ENCODE results near the gene CLVS2. TPM values are rescaled to one million over a fixed set of nuclear protein-coding genes. Genes with fewer than 3 reads are reported as not detected.

CLVS2 gene
- total RNA-seq, 2 experiments from 2014 or later: not detected

GRCh38 chr6:123062670-123063069, 66.6 kb downstream of the CLVS2 start:
- no peaks in the 10 kb centered on the region for H3K4me1 ChIP-seq (ENCODE audit: insufficient read depth, low read length)
- no peak for DNase-seq
- ChIA-PET POLR2A (no interaction called here), CTCF (no interaction called here)
- no peak for TF ChIP-seq CTCF (IDR thresholded peaks at IDR 0.05)
- Mint-ChIP-seq H3K9me3 (no peaks in the 10 kb centered on the region), H3K4me1 (ENCODE audit: low read depth) (no peaks in the 10 kb centered on the region), H3K4me3 (no peak overlapping the region), H3K27me3 (no peaks in the 10 kb centered on the region), H3K27ac (no peak overlapping the region), H3K36me3 (ENCODE audit: low read depth) (no peaks in the 10 kb centered on the region)
- H3K27ac ChIP-seq (ENCODE audit: low read depth in 1 of 2, low read length in 2 of 2): no peak overlapping the region
- ATAC-seq (ENCODE audit: poor library complexity): no peak
- peaks cover 0 to 5% of the 10 kb centered on the region in 2 experiments for H3K9me3 ChIP-seq (ENCODE audit: control insufficient read depth in 1 of 2, insufficient read depth in 1 of 2, low read length in 2 of 2)
- H3K36me3 ChIP-seq (ENCODE audit: insufficient read depth, low read length): no peaks in the 10 kb centered on the region
- intact Hi-C loops (cut with DNase I, micrococcal nuclease): no loop called here
- no peaks in the 10 kb centered on the region for H3K27me3 ChIP-seq (ENCODE audit: control insufficient read depth in 1 of 2, insufficient read depth in 2 of 2, low read length in 2 of 2)
- H3K4me3 ChIP-seq (ENCODE audit: low read length): no peak overlapping the region

- Mint-ChIP-seq H3K4me1 (ENCODE audit: low read depth) (no peaks in the 10 kb centered on the region), H3K36me3 (ENCODE audit: low read depth) (no peaks in the 10 kb centered on the region), H3K9me3 (no peaks in the 10 kb centered on the region), H3K27me3 (no peaks in the 10 kb centered on the region), H3K27ac (no peak overlapping the region), H3K4me3 (no peak overlapping the region)
- DNase-seq (no peak), ATAC-seq (ENCODE audit: poor library complexity) (no peak)
- Histone ChIP-seq H3K4me3 (ENCODE audit: low read length) (no peak overlapping the region), H3K36me3 (ENCODE audit: insufficient read depth, low read length) (no peaks in the 10 kb centered on the region), H3K27me3 (ENCODE audit: control insufficient read depth in 1 of 2, insufficient read depth in 2 of 2, low read length in 2 of 2) (no peaks in the 10 kb centered on the region), H3K27ac (ENCODE audit: low read depth in 1 of 2, low read length in 2 of 2) (no peak overlapping the region), H3K9me3 (ENCODE audit: control insufficient read depth in 1 of 2, insufficient read depth in 1 of 2, low read length in 2 of 2) (no peaks in the 10 kb centered on the region), H3K4me1 (ENCODE audit: insufficient read depth, low read length) (no peaks in the 10 kb centered on the region)
- POLR2A ChIA-PET: no interaction called here
- intact Hi-C loops (cut with DNase I, micrococcal nuclease): no loop called here
- no peak for TF ChIP-seq CTCF (IDR thresholded peaks at IDR 0.05)
- CTCF ChIA-PET: no interaction called here
Measured at GRCh38 chr6:123064038-123064437, 68.0 kb downstream of the CLVS2 start.

DNA sequence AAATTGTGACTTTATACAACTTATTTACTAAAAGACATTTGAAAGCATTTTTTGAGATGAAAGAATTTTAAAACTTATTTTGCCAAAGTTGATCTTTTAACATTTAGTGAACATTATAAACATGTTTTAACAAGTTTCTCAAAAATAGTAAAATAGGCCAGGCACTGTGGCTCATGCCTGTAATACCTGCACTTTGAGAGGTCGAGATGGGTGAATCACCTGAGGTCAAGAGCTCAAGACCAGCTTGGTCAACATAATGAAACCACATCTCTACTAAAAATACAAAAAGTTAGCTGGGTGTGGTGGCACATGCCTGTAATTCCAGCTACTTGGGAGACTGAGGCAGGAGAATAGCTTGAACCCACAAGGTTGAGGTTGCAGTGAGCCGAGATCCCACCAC, 78.6 kb downstream of the CLVS2 start:
- H3K27me3 ChIP-seq (ENCODE audit: control insufficient read depth in 1 of 2, insufficient read depth in 2 of 2, low read length in 2 of 2): no peaks in the 10 kb centered on the region
- intact Hi-C loops (cut with DNase I, micrococcal nuclease): no loop called here
- no peaks in the 10 kb centered on the region for H3K36me3 Mint-ChIP-seq (ENCODE audit: low read depth)
- no peak overlapping the region for H3K27ac ChIP-seq (ENCODE audit: low read depth in 1 of 2, low read length in 2 of 2)
- ATAC-seq (ENCODE audit: poor library complexity) (no peak), DNase-seq (no peak)
- CTCF ChIA-PET: no interaction called here
- H3K4me3 ChIP-seq (ENCODE audit: low read length): no peak overlapping the region
- H3K27ac Mint-ChIP-seq: no peak overlapping the region
- no peak for TF ChIP-seq CTCF (IDR thresholded peaks at IDR 0.05)
- H3K36me3 ChIP-seq (ENCODE audit: insufficient read depth, low read length): no peaks in the 10 kb centered on the region
- no peaks in the 10 kb centered on the region for H3K27me3 Mint-ChIP-seq
- no peaks in the 10 kb centered on the region for H3K4me1 Mint-ChIP-seq (ENCODE audit: low read depth)
- H3K9me3 Mint-ChIP-seq: peaks cover 2% of the 10 kb centered on the region
- H3K9me3 ChIP-seq (ENCODE audit: control insufficient read depth in 1 of 2, insufficient read depth in 1 of 2, low read length in 2 of 2): peaks cover 0 to 5% of the 10 kb centered on the region in 2 experiments
- H3K4me1 ChIP-seq (ENCODE audit: insufficient read depth, low read length): no peaks in the 10 kb centered on the region
- POLR2A ChIA-PET: no interaction called here
- H3K4me3 Mint-ChIP-seq: no peak overlapping the region

All from CD4-positive, alpha-beta T cell (primary cell).